ENCODE data around the gene DDX47. TPM values are rescaled to one million over a fixed set of nuclear protein-coding genes. Genes with fewer than 3 reads are reported as not detected.

Gene DDX47
- total RNA-seq = 100 to 1,000 TPM in 1 of 2 experiments, 10 to 100 TPM in 1; 98.5 to 107 TPM

DNA sequence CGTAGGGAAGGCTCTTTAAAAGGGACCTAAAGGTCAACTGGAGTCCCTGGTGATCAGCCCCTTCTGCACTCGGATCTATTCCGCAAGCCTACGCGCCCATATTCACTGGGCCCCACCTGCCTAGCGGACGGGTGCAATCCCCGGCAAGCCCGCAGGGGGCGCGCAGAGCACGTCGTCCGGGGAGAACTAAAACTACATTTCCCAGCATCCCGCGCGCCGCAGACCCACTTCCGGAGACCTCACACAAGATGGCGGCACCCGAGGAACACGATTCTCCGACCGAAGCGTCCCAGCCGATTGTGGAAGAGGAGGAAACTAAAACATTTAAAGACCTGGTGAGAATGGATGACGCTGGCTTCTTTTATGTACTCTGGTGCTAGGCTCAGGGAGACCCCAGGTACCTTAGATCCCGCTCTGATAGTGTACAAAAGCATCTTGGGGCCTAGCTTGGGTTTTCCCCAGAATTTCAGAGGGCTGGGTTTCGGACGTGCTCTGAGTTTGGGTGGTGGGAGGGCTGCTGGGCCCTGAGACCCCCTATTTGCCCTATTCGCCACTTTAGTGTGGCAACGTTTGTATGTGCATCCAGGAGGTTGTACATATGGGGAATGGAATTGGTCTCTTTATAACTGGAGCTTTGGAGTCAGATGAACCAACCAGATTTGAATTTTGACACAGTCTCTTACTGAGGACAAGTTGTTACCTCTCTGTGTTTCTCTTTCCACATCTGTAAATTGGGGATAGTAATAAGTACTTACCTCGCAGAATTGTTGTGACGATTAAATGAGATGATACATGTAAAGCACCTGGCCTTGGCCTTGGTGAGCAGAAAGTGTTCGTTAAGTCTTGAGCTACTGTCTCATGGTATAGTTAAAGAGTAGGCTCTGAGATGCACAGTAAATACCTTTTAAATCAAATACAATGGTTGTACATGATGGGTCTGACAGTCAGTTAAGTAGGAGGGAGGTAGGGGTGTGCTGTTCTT, at the start of gene DDX47:
Gene DDX47, plus strand, starts transcription at position 227 of the 982 bp plus-strand sequence. Its CDS starts 22 bp downstream, at position 249.
- H3K36me3 Mint-ChIP-seq = peaks cover 40% of the 10 kb centered on the region

GRCh38 chr12:12764824-12765223, 48.3 kb upstream of the DDX47 start:
- DNase-seq = no peak
- H3K27me3 Mint-ChIP-seq = no peaks in the 10 kb centered on the region
- H3K9me3 Mint-ChIP-seq = peaks cover under 1% of the 10 kb centered on the region
- H3K36me3 Mint-ChIP-seq = peaks cover 2% of the 10 kb centered on the region
- no peak overlapping the region for H3K27ac Mint-ChIP-seq
- no peaks in the 10 kb centered on the region for H3K4me1 Mint-ChIP-seq
- H3K4me3 Mint-ChIP-seq = no peak overlapping the region

More for the DNA sequence above, at the start of gene DDX47:
- Mint-ChIP-seq H3K4me3 (peak within 1 kb of the TSS; percentile 93), H3K27me3 (no peaks in the 10 kb centered on the region), H3K27ac (peak within 1 kb of the TSS; percentile 95), H3K4me1 (peaks cover 50% of the 10 kb centered on the region), H3K9me3 (no peaks in the 10 kb centered on the region)
- DNase-seq = peak; percentile 97

DNA sequence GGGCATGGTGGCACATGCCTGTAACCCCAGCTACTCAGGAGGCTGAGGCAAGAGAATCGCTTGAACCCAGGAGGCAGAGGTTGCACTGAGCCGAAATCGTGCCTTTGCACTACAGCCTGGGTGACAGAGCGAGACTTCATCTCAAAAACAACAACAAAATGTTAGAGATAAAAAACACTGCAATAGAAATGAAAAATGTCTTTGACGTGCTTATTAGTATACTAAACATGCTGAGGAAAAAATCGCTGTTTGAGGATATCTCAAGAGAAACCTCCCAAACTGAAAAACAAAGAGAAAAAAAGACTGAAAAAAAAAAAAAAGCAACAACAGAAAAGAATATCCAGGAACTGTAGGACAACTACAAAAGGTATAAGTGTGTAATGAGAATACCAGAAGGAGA, 42.9 kb upstream of the DDX47 start:
- no peak overlapping the region for H3K27ac Mint-ChIP-seq
- H3K36me3 Mint-ChIP-seq = peaks cover 5% of the 10 kb centered on the region
- no peaks in the 10 kb centered on the region for H3K27me3 Mint-ChIP-seq
- no peaks in the 10 kb centered on the region for H3K4me1 Mint-ChIP-seq
- no peak overlapping the region for H3K4me3 Mint-ChIP-seq
- DNase-seq = no peak
- H3K9me3 Mint-ChIP-seq = peaks cover 10% of the 10 kb centered on the region

DNA sequence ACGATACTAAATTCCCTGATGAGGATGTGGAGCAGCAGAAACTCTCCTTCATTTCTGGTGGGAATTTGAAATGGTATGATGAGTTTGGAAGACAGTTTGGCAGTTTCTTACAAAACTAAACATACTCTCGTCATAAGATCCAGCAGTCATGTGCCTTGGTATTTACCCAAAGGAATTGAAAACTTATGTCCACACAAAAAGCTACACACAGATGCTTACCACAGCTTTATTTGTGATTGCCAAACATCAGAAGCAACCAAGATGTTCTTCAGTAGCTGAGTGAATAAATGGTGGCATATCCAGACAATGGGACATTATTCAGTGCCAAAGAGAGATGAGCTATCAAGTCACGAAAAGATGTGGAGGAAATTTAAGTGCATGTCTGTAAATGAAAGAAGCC, 38.4 kb upstream of the DDX47 start:
- Mint-ChIP-seq H3K27ac (no peak overlapping the region), H3K9me3 (peaks cover 10% of the 10 kb centered on the region), H3K4me3 (no peak overlapping the region), H3K36me3 (peaks cover 3% of the 10 kb centered on the region), H3K27me3 (no peaks in the 10 kb centered on the region), H3K4me1 (no peaks in the 10 kb centered on the region)
- DNase-seq = no peak

DNA sequence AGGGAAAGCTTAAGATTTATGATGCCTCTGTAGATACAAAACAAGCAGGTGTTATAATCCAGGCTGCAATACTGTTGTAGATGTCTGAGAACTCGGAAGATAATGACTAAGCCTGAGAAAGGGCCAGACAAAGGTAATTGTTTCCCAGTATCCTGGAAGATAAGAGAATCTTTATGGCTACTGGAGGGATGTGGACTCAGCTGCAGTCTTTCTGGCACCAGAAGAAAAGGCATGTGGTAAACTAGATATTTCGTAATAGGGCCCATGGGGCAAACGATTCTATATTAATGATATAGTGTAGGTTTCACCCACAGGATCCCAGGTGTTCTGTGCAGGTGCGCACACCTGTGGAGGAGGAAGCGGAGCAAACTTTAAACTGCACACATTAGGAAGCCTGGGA, 36.9 kb upstream of the DDX47 start:
- DNase-seq = no peak
- H3K4me3 Mint-ChIP-seq = no peak overlapping the region
- no peak overlapping the region for H3K27ac Mint-ChIP-seq
- peaks cover 5% of the 10 kb centered on the region for H3K9me3 Mint-ChIP-seq
- no peaks in the 10 kb centered on the region for H3K27me3 Mint-ChIP-seq
- no peaks in the 10 kb centered on the region for H3K36me3 Mint-ChIP-seq
- H3K4me1 Mint-ChIP-seq = no peaks in the 10 kb centered on the region

DNA sequence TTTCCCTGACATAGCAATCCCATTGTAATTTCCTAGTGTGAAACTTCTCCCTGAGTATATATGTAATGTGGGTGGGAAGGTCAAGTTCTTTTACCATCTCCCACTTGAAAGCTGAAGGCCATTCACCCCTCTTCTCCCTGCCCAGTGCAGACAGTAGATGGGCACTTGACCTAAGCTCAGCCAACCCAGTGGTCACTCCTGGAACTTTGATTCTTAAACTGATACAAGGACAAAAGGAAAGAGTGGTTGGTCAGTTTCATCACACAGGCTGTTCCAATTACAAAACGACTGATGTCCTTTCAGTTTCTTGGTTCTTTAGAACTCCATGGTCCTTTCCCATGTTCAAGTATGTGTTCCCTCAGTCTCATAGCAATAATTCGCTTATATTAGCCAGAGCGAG, 36.1 kb upstream of the DDX47 start:
- Mint-ChIP-seq H3K27ac (no peak overlapping the region), H3K9me3 (peaks cover 4% of the 10 kb centered on the region), H3K4me1 (no peaks in the 10 kb centered on the region), H3K36me3 (no peaks in the 10 kb centered on the region), H3K27me3 (no peaks in the 10 kb centered on the region), H3K4me3 (no peak overlapping the region)
- DNase-seq = no peak

GRCh38 chr12:12779007-12779406, 34.1 kb upstream of the DDX47 start:
- H3K9me3 Mint-ChIP-seq = no peaks in the 10 kb centered on the region
- H3K36me3 Mint-ChIP-seq = no peaks in the 10 kb centered on the region
- no peak overlapping the region for H3K27ac Mint-ChIP-seq
- H3K27me3 Mint-ChIP-seq = no peaks in the 10 kb centered on the region
- H3K4me1 Mint-ChIP-seq = no peaks in the 10 kb centered on the region
- H3K4me3 Mint-ChIP-seq = no peak overlapping the region
- DNase-seq = no peak

GRCh38 chr12:12779529-12779928, 33.6 kb upstream of the DDX47 start:
- H3K4me1 Mint-ChIP-seq = no peaks in the 10 kb centered on the region
- no peaks in the 10 kb centered on the region for H3K27me3 Mint-ChIP-seq
- no peak for DNase-seq
- H3K27ac Mint-ChIP-seq = no peak overlapping the region
- H3K4me3 Mint-ChIP-seq = no peak overlapping the region
- no peaks in the 10 kb centered on the region for H3K9me3 Mint-ChIP-seq
- H3K36me3 Mint-ChIP-seq = no peaks in the 10 kb centered on the region

DNA sequence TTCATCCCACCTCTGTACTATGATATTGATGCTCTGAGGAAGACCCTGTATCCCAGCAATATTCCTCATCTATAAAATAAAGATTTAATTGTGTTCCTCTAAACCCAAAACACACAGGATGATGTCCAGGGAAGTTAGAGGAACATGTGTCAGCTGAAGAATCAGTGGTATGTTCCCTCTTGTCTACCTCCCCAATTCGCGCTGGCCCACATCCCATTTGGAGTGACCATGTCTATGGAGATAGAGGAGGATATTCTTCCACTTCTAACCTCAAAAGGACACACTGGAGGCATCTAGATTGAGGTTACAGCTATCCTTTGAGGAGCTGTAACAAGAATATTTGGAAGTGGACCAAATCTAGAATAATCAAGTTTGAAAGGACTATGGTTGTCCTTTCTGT, 29.0 kb upstream of the DDX47 start:
- H3K27ac Mint-ChIP-seq = no peak overlapping the region
- no peaks in the 10 kb centered on the region for H3K9me3 Mint-ChIP-seq
- H3K4me3 Mint-ChIP-seq = no peak overlapping the region
- H3K36me3 Mint-ChIP-seq = peaks cover 4% of the 10 kb centered on the region
- DNase-seq = no peak
- H3K27me3 Mint-ChIP-seq = no peaks in the 10 kb centered on the region
- peaks cover 28% of the 10 kb centered on the region for H3K4me1 Mint-ChIP-seq

DNA sequence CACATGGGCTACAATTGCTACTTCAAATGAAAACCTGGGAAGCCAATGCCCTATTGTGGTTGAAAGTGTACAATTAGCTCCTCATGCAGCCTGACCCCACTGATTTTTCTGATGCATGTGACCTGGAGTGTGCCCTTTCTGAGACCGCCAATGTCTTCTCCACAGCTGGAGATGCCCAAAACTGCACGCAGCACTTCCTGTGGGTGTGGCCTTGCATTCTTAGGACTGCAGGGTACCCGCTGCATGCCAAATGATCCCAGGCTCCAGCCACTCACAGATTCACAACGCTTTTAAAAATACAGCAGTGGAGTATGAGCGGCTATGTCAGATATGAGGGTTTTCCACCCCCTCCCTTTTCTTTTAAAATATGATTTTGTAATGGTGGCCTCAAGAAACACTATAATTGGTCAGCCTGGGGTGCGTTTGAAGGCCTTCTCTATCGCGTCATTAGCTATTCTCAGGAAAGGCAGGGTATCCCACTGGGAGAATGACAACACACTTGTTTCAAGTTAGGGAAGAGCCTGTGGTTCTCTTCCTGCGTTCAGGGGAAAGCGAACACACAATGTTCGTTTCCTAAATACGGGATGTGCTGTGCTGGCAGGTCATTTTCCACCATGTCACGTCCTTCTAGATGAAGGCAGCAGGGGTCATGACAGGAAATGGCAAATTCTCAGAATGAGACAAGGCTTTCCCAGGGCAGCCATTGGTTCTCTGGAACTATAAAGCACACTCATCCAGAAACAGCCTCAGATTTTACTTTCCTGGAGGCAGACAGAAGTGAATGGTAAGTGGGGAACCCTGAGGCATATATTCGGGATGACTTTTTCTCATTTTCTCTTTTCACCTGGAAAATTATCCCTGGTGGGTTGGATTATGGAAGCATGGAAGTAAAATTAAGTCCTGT, 28.0 kb upstream of the DDX47 start, which contains the start of gene APOLD1:
Gene APOLD1, plus strand, starts transcription at position 749 of the 904 bp plus-strand sequence. Its CDS starts 33 bp downstream, at position 782.
- DNase-seq = no peak
- peak within 1 kb of the TSS; percentile 84 for H3K27ac Mint-ChIP-seq

GRCh38 chr12:12786351-12786705, 26.8 kb upstream of the DDX47 start:
- no peak for DNase-seq
- H3K27me3 Mint-ChIP-seq = no peaks in the 10 kb centered on the region
- H3K4me3 Mint-ChIP-seq = peak overlapping the region; percentile 86
- peaks cover 30% of the 10 kb centered on the region for H3K4me1 Mint-ChIP-seq
- peaks cover 4% of the 10 kb centered on the region for H3K36me3 Mint-ChIP-seq
- H3K9me3 Mint-ChIP-seq = no peaks in the 10 kb centered on the region
- H3K27ac Mint-ChIP-seq = peak overlapping the region; percentile 84

More for the DNA sequence above, 28.0 kb upstream of the DDX47 start, which contains the start of gene APOLD1:
- Mint-ChIP-seq H3K36me3 (peaks cover 4% of the 10 kb centered on the region), H3K4me1 (peaks cover 30% of the 10 kb centered on the region), H3K9me3 (no peaks in the 10 kb centered on the region), H3K27me3 (no peaks in the 10 kb centered on the region), H3K4me3 (peak within 1 kb of the TSS; percentile 86)

GRCh38 chr12:12786706-12787601, 26.2 kb upstream of the DDX47 start:
- peak overlapping the region; percentile 94 for H3K27ac Mint-ChIP-seq
- peak; percentile 82 for DNase-seq
- H3K4me3 Mint-ChIP-seq = peak overlapping the region; percentile 86
- H3K4me1 Mint-ChIP-seq = peaks cover 30% of the 10 kb centered on the region
- H3K36me3 Mint-ChIP-seq = peaks cover 4% of the 10 kb centered on the region
- no peaks in the 10 kb centered on the region for H3K27me3 Mint-ChIP-seq
- no peaks in the 10 kb centered on the region for H3K9me3 Mint-ChIP-seq

GRCh38 chr12:12788131-12788530, 25.0 kb upstream of the DDX47 start:
- DNase-seq = no peak

More at GRCh38 chr12:12788131-12788530, 25.0 kb upstream of the DDX47 start:
- peaks cover 4% of the 10 kb centered on the region for H3K36me3 Mint-ChIP-seq
- no peaks in the 10 kb centered on the region for H3K27me3 Mint-ChIP-seq
- H3K27ac Mint-ChIP-seq = peak overlapping the region; percentile 94
- no peaks in the 10 kb centered on the region for H3K9me3 Mint-ChIP-seq
- H3K4me3 Mint-ChIP-seq = peak overlapping the region; percentile 86
- peaks cover 30% of the 10 kb centered on the region for H3K4me1 Mint-ChIP-seq
